A204.1 (cell line): ENCODE results near the gene POU5F1.
"Not testable (repeated sequence)": the region's sequence is repeated elsewhere in the genome, so short reads cannot be mapped to it uniquely, and the experiment has no call there.

ENCODE experiments used
- FAIRE-seq: peaks from 2 replicates; lab custom pipeline; 2012; peaks lifted over from hg19 to GRCh38; lab: Jason Lieb, UNC

POU5F1 gene

GRCh38 chr6:31165064-31165832 is 5.2 kb downstream of the POU5F1 start:
- FAIRE-seq = not testable (repeated sequence)

GRCh38 chr6:31164475-31165063 is 5.9 kb downstream of the POU5F1 start:
- not testable (repeated sequence) for FAIRE-seq

GRCh38 chr6:31163922-31164321 is 6.6 kb downstream of the POU5F1 start:
- FAIRE-seq = no peak

- FAIRE-seq = no peak
Measured at GRCh38 chr6:31162463-31163165, 7.9 kb downstream of the POU5F1 start.

GRCh38 chr6:31161216-31162126 is 9.0 kb downstream of the POU5F1 start:
- no peak for FAIRE-seq

- FAIRE-seq = no peak
Measured at GRCh38 chr6:31158863-31159855, 11.3 kb downstream of the POU5F1 start.

- peak; percentile 99 for FAIRE-seq
Measured at GRCh38 chr6:31158140-31158862, 12.2 kb downstream of the POU5F1 start, which contains the start of gene TCF19. TSS of gene TCF19 (plus strand) at chr6:31158589. CDS start at chr6:31159470, 881 bp downstream.

- FAIRE-seq = no peak
Measured at GRCh38 chr6:31157513-31158139, 12.9 kb downstream of the POU5F1 start, which contains the start of gene CCHCR1. TSS of gene CCHCR1 (minus strand) at chr6:31157802. CDS start at chr6:31157600, 202 bp downstream.

- FAIRE-seq = no peak
Measured at GRCh38 chr6:31156641-31157040, 13.8 kb downstream of the POU5F1 start.

GRCh38 chr6:31154436-31154835 is 16.0 kb downstream of the POU5F1 start:
- FAIRE-seq = no peak

- no peak for FAIRE-seq
Measured at GRCh38 chr6:31152781-31153180, 17.7 kb downstream of the POU5F1 start.

GRCh38 chr6:31149827-31150447 is 20.5 kb downstream of the POU5F1 start:
- FAIRE-seq = no peak

- FAIRE-seq = no peak
Measured at GRCh38 chr6:31145386-31145785, 25.1 kb downstream of the POU5F1 start.

GRCh38 chr6:31144970-31145340 is 25.5 kb downstream of the POU5F1 start:
- FAIRE-seq = no peak

- FAIRE-seq = no peak
Measured at GRCh38 chr6:31144296-31144969, 26.0 kb downstream of the POU5F1 start.

GRCh38 chr6:31143148-31143547 is 27.3 kb downstream of the POU5F1 start:
- no peak for FAIRE-seq

GRCh38 chr6:31142361-31142761 is 28.1 kb downstream of the POU5F1 start:
- FAIRE-seq = no peak

GRCh38 chr6:31140643-31141042 is 29.8 kb downstream of the POU5F1 start:
- no peak for FAIRE-seq

- FAIRE-seq = no peak
Measured at GRCh38 chr6:31139599-31139998, 30.9 kb downstream of the POU5F1 start.
